ENCODE measurements around the gene TRIM59.
A peak's percentile ranks its signal among the peaks of the same experiment; 100 is the strongest.

Gene TRIM59

GRCh38 chr3:160402221-160403027, 47.2 kb downstream of the TRIM59 start:
- no peak for DNase-seq

DNA sequence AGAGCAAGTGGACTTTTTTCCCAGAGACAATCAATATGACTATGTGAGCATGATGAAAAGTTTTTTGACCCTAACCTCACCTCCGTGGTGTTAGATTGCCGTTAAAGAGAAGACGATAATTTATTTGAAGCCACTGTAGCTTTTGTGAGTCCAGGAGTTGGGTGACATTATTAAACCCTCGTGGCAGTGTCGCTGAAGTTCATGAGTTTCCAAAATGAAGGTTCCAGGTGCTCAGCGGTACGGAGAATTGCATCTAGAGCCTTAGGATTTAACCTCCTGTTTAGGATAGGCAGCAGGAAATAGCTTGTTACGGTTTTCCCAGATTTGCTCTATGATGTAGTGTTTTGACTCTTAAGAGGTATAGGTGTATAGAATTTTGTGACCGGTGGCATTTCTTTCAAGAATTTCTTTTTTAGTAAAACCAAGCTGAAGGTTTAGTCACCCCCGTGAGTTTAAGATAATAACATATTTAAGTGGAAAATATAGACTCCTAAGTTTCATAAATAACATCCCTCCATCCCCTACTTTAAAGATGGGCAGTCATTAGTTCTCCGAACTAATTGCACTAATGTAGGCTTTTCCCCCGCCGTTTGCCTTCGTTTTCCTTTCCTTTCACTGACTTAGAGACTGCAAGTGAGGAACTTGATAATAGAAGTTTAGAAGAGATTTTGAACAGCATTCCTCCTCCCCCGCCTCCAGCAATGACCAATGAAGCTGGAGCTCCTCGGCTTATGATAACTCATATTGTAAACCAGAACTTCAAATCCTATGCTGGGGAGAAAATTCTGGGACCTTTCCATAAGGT, 48.1 kb downstream of the TRIM59 start:
- DNase-seq, result peak; percentile 68

GRCh38 chr3:160400702-160401150, 48.9 kb downstream of the TRIM59 start:
- DNase-seq, result no peak

DNA sequence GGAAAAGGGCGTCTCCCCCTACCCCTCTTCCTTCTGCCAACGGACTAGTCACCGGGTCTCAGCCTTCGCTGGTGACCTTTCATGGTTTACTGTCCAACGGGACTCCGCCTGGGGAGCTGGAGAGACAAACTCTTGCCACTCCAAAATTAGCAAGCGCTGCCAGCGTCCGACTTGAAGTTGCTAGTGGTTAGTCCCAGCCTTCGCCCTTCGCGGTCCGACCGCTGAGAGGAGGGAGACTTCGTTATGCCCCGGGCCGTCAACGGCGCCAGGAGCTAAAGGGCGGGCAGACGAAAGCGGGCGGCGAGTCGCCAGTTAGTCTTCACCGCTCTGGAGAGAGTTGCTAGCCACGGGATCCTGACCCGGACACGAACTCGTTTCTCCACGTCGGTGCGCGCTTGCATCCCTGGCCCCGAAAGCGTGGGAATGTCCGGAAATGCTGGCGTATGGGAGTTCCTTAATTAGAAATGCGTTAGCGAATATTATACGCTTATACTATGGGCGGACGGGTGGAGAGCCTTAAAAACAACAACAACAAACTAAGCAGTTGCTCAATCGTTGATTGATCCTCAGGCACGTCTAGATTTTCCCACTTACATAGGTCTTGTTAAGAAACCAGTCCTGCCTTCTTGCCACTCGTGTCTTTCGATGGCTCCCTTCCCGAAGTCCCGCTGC, 49.4 kb downstream of the TRIM59 start:
- DNase-seq, result peak; percentile 43

DNA sequence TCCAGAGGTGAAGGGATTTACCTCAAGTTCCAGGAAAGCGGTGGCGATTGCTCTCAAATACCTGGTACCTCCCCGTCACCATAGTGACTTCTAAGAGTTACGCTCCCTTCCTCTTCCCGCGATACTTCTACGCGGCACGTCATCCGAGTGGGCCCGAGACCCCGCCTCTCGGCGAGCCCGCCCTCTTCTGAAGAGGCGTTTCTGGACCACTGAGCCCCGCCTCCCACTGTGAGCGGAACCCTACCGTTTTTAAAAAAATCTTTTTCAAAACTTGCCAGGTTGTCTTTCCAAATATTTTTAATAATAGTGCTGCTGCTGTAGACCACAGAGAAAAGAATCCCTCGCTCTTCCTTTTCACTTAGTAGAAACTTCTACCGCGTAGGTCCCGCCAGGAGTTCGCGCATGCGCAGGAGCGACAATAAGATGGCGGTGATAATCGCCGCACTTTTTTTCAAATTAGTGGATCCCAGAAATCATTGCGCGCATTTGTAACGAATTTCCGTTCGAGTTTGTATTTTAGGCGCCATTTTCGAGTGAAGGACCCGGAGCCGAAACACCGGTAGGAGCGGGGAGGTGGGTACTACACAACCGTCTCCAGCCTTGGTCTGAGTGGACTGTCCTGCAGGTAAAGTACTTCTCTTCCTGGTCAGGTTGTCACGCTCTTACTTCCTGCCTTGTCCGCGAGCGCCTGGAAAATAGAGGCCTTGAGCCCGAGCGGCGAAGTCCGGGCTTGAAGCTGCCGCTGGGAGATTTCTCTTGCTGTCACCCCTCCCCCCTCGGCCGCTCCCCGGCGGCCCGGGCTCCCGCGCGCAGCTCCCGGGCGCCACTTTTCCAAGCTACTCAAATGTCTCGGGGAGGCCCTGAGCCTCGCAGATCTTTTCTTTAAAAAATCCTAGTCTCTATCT, 50.2 kb downstream of the TRIM59 start, which contains the start of the genes IFT80 and SMC4:
IFT80 (minus strand) TSS at position 101 of the 905 bp plus-strand sequence. CDS start 14,625 bp downstream, outside the sequence.
SMC4 (plus strand) TSS at position 526 of the 905 bp plus-strand sequence. CDS start 1,177 bp downstream, outside the sequence.
- peak; percentile 95 for DNase-seq

- no peak for DNase-seq
Measured at GRCh38 chr3:160398820-160399124, 50.8 kb downstream of the TRIM59 start.

- peak; percentile 79 for DNase-seq
Measured at GRCh38 chr3:160395297-160395696, 54.3 kb downstream of the TRIM59 start.

- DNase-seq, result no peak
Measured at GRCh38 chr3:160394009-160394392, 55.6 kb downstream of the TRIM59 start.

DNA sequence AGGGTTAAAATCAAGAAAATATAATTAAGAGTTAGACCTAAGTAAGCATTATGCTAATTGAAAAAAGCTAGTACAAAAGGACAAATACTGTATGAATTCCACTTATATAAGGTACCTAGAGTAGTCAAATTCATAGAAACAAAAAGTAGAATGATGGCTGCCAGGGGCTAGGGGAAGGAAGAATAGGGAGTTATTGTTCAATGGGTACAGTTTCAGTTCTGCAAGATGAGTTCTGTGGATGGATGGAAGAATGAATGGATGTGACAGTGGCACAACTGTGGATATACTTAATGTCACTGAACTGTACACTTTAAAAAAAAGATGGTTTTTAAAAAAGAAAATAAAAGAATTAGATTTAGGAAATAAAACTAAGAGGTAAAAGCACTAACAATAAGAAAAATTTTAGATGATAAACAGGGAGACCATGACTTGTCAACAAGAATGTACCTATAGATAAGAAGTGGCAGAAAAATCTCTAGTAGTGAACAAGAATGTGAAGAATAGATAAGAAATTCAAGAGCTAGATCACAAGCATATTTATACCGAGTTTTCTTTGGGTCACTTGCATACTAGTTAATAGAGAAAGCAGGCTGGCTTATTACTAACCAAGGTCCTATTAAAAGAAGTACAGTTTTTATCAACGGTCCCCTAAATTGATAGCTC, 56.1 kb downstream of the TRIM59 start:
- DNase-seq, result no peak

DNA sequence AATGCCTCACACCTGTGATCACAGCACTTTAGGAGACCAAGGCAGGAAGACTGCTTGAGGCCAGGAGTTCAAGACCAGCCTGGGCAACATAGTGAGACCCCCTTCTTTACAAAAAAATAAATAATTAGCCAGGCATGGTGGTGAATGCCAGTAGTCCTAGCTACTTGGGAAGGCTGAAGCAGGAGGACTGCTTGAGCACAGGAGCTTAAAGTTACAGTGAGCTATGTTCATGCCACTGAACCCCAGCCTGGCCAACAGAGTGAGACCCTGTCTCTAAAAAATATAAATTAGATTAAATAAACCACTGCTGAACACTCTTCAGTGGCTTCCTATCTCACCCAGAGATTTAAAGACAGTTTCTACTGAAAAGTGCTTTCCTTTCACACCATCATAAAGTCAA, 56.8 kb downstream of the TRIM59 start:
- no peak for DNase-seq

GRCh38 chr3:160390565-160391138, 58.9 kb downstream of the TRIM59 start:
- no peak for DNase-seq

Data from HCEC 1CT (cell line).